Tibial nerve (tissue), 4 donors: ENCODE measurements around the gene EPG5. TPM values are rescaled to one million over a fixed set of nuclear protein-coding genes. Genes with fewer than 3 reads are reported as not detected.
A peak's percentile ranks its signal among the peaks of the same experiment; 100 is the strongest.
"Not testable (repeated sequence)": the region's sequence is repeated elsewhere in the genome, so short reads cannot be mapped to it uniquely, and the experiment has no call there.

ENCODE experiments used
- DNase-seq, 2 donors: peaks; one replicate each; pipeline ENCODE4 v3.0.0-alpha.2; 2019; ENCODE audit warnings: low spot score in 2 of 2
- H3K27ac ChIP-seq, 4 donors: fragments of 200-600 bp; sonication (generic) in 3 of 4; one replicate each; pipeline ENCODE4 v1.5.1; 2017 to 2019; ENCODE audit warnings: mild to moderate bottlenecking in 1 of 4
- H3K27me3 ChIP-seq, 2 donors: fragments of 200-600 bp; sonication (generic) in 1 of 2; one replicate each; pipeline versions ENCODE4 v1.5.1 to v1.6.0; 2017 to 2019
- H3K36me3 ChIP-seq, 3 donors: fragments of 200-600 bp; sonication (generic); one replicate each; pipeline ENCODE4 v1.5.1; 2018 to 2019
- H3K4me1 ChIP-seq, 4 donors: fragments of 200-600 bp; sonication (generic) in 3 of 4; one replicate each; pipeline ENCODE4 v1.5.1; 2017 to 2019
- H3K4me3 ChIP-seq, 4 donors: fragments of 200-600 bp; sonication (generic) in 3 of 4; one replicate each; pipeline ENCODE4 v1.5.1; 2017 to 2019; ENCODE audit warnings: mild to moderate bottlenecking in 1 of 4, moderate library complexity in 1 of 4
- H3K9me3 ChIP-seq, 4 donors: fragments of 200-600 bp; sonication (generic) in 3 of 4; one replicate each; pipeline ENCODE4 v1.5.1; 2017 to 2019
- CTCF ChIP-seq, 5 experiments: fragments of 200-600 bp in 3 of 5; fragments of 450-650 bp in 2 of 5; sonication (generic) in 3 of 5; IDR thresholded peaks; one replicate each; pipeline ENCODE4 v1.5.1; 2016 to 2019; ENCODE audit warnings: antibody characterized with exemption in 5 of 5, mild to moderate bottlenecking in 3 of 5, moderate library complexity in 2 of 5
- EP300 ChIP-seq, 2 donors: sonication (generic); formaldehyde crosslinking; IDR thresholded peaks; one replicate each; pipeline ENCODE4 v1.6.1; 2017; ENCODE audit warnings: antibody characterized with exemption in 2 of 2, mild to moderate bottlenecking in 1 of 2
- POLR2A ChIP-seq, 2 donors: fragments of 450-650 bp; IDR thresholded peaks; one replicate each; pipeline ENCODE4 v1.6.1; 2017; ENCODE audit warnings: antibody characterized with exemption in 2 of 2, mild to moderate bottlenecking in 2 of 2, moderate library complexity in 2 of 2
- WGBS, 2 donors: methylation state at CpG; one replicate each; pipeline ENCODE4 v1.1.5; 2018; 5-methylcytosine and 5-hydroxymethylcytosine counted together
- total RNA-seq, 4 donors: library from RNA; depleted of rRNA; stranded (reverse); fragments of >200 nt; gene quantifications; one replicate each; pipeline ENCODE4 v1.1.0, GENCODE V29; 2016

EPG5 gene
- total RNA-seq, 4 donors from 2014 or later: 26.1 to 48.3 (median 40.6) TPM

- Histone ChIP-seq H3K27me3 (no peaks in the 10 kb centered on the region), H3K27ac (no peak overlapping the region), H3K9me3 (no peaks in the 10 kb centered on the region), H3K36me3 (no peaks in the 10 kb centered on the region), H3K4me3 (peak overlapping the region in 1 of 4 donors; percentile 23), H3K4me1 (peaks cover 0 to 24% (median 8%) of the 10 kb centered on the region in 4 donors)
- WGBS, 2 donors: 45 to 57% methylated on average over 7 to 9 of the region's 9 CpGs
- no peak for DNase-seq
- TF ChIP-seq CTCF (IDR thresholded peaks at IDR 0.05): no peak
- no peak for TF ChIP-seq EP300 (IDR thresholded peaks at IDR 0.05)
- no peak for TF ChIP-seq POLR2A (IDR thresholded peaks at IDR 0.05)
These were observed 138.0 kb downstream of the EPG5 start for GRCh38 chr18:45828917-45829811.

- 86 to 89% methylated on average over 4 of the region's 4 CpGs for WGBS, 2 donors
- DNase-seq, H3K36me3 ChIP-seq, H3K27ac ChIP-seq, H3K27me3 ChIP-seq, H3K4me3 ChIP-seq, H3K9me3 ChIP-seq: not testable (repeated sequence)
- H3K4me1 ChIP-seq: peaks cover 0 to 24% (median 8%) of the 10 kb centered on the region in 4 donors
These were observed 140.4 kb downstream of the EPG5 start for GRCh38 chr18:45826716-45827115.

GRCh38 chr18:45826084-45826483 is 141.0 kb downstream of the EPG5 start:
- Histone ChIP-seq H3K4me1 (peaks cover 0 to 24% (median 8%) of the 10 kb centered on the region in 4 donors), H3K36me3 (no peaks in the 10 kb centered on the region), H3K27me3 (no peaks in the 10 kb centered on the region), H3K4me3 (no peak overlapping the region), H3K27ac (no peak overlapping the region), H3K9me3 (no peaks in the 10 kb centered on the region)
- DNase-seq: no peak
- 66 to 79% methylated on average over 4 of the region's 4 CpGs for WGBS, 2 donors
- TF ChIP-seq CTCF (IDR thresholded peaks at IDR 0.05): no peak
- TF ChIP-seq POLR2A (IDR thresholded peaks at IDR 0.05): no peak
- TF ChIP-seq EP300 (IDR thresholded peaks at IDR 0.05): no peak

GRCh38 chr18:45825258-45826044 is 141.7 kb downstream of the EPG5 start, which contains the start of gene SIGLEC15:
Gene SIGLEC15, plus strand, starts transcription at chr18:45825675. Its CDS starts 54 bp downstream, at chr18:45825729.
- no peaks in the 10 kb centered on the region for H3K27me3 ChIP-seq
- H3K36me3 ChIP-seq: no peaks in the 10 kb centered on the region
- DNase-seq: no peak
- H3K9me3 ChIP-seq: no peaks in the 10 kb centered on the region
- no peak within 1 kb of the TSS for H3K4me3 ChIP-seq
- TF ChIP-seq CTCF (IDR thresholded peaks at IDR 0.05) (no peak), EP300 (IDR thresholded peaks at IDR 0.05) (no peak), POLR2A (IDR thresholded peaks at IDR 0.05) (no peak)
- WGBS, 2 donors: 56 to 61% methylated on average over 12 of the region's 12 CpGs
- no peak within 1 kb of the TSS for H3K27ac ChIP-seq
- peaks cover 0 to 24% (median 8%) of the 10 kb centered on the region in 4 donors for H3K4me1 ChIP-seq

- no peak for TF ChIP-seq POLR2A (IDR thresholded peaks at IDR 0.05)
- no peak for TF ChIP-seq CTCF (IDR thresholded peaks at IDR 0.05)
- TF ChIP-seq EP300 (IDR thresholded peaks at IDR 0.05): no peak
- Histone ChIP-seq H3K36me3 (no peaks in the 10 kb centered on the region), H3K27ac (no peak overlapping the region), H3K27me3 (no peaks in the 10 kb centered on the region), H3K9me3 (peaks cover 0 to 7% (median 0%) of the 10 kb centered on the region in 4 donors), H3K4me3 (no peak overlapping the region), H3K4me1 (no peaks in the 10 kb centered on the region)
- DNase-seq: no peak
- 68 to 78% methylated on average over 1 of the region's 1 CpG for WGBS, 2 donors
These were observed 145.4 kb downstream of the EPG5 start for GRCh38 chr18:45821711-45822110.
